ENCODE measurements around the gene HOXB4. TPM values are rescaled to one million over a fixed set of nuclear protein-coding genes. Genes with fewer than 3 reads are reported as not detected.

Gene HOXB4
- total RNA-seq, 2 experiments from 2014 or later = 5.3 to 6.4 TPM

- POLR2A ChIA-PET = interaction anchor here (0.6 to 0.9 kb wide), 5 partner anchors 13 to 517 kb away, joined by 3 to 4 read pairs (median 3); no protein-coding TSS in a partner anchor
- H3K27ac Mint-ChIP-seq = no peak overlapping the region
- ATAC-seq (ENCODE audit: low read depth) (no peak), DNase-seq (no peak)
- peaks cover 95% of the 10 kb centered on the region for H3K27me3 Mint-ChIP-seq
- H3K4me1 Mint-ChIP-seq = peaks cover 42% of the 10 kb centered on the region
- H3K36me3 Mint-ChIP-seq = no peaks in the 10 kb centered on the region
- no peak overlapping the region for H3K4me3 Mint-ChIP-seq
- H3K9me3 Mint-ChIP-seq = no peaks in the 10 kb centered on the region
Observed at GRCh38 chr17:48601207-48601538, 23.0 kb upstream of the HOXB4 start.

GRCh38 chr17:48600244-48601098 lies 22.3 kb upstream of the HOXB4 start:
- no peaks in the 10 kb centered on the region for H3K36me3 Mint-ChIP-seq
- POLR2A ChIA-PET = interaction anchor here (0.6 to 0.9 kb wide), 4 partner anchors 14 to 117 kb away, joined by 3 to 4 read pairs (median 3); no protein-coding TSS in a partner anchor
- H3K27me3 Mint-ChIP-seq = peaks cover 96% of the 10 kb centered on the region
- ATAC-seq (ENCODE audit: low read depth) (no peak), DNase-seq (no peak)
- H3K4me1 Mint-ChIP-seq = peaks cover 42% of the 10 kb centered on the region
- H3K4me3 Mint-ChIP-seq = no peak overlapping the region
- H3K27ac Mint-ChIP-seq = no peak overlapping the region
- no peaks in the 10 kb centered on the region for H3K9me3 Mint-ChIP-seq

- DNase-seq (no peak), ATAC-seq (ENCODE audit: low read depth) (no peak)
- H3K4me1 Mint-ChIP-seq = peaks cover 40% of the 10 kb centered on the region
- H3K36me3 Mint-ChIP-seq = no peaks in the 10 kb centered on the region
- H3K4me3 Mint-ChIP-seq = no peak overlapping the region
- H3K27ac Mint-ChIP-seq = no peak overlapping the region
- POLR2A ChIA-PET = interaction anchor here (0.6 kb wide), 1 partner anchor 466 kb away, joined by 3 read pairs; no protein-coding TSS in a partner anchor
- no peaks in the 10 kb centered on the region for H3K9me3 Mint-ChIP-seq
- H3K27me3 Mint-ChIP-seq = peaks cover 96% of the 10 kb centered on the region
Observed at GRCh38 chr17:48599354-48599753, 21.2 kb upstream of the HOXB4 start.

- Mint-ChIP-seq H3K4me3 (peak overlapping the region; percentile 83), H3K4me1 (peaks cover 40% of the 10 kb centered on the region), H3K27me3 (peaks cover 96% of the 10 kb centered on the region), H3K27ac (no peak overlapping the region), H3K36me3 (no peaks in the 10 kb centered on the region), H3K9me3 (no peaks in the 10 kb centered on the region)
- no peak for ATAC-seq (ENCODE audit: low read depth)
- POLR2A ChIA-PET = interaction anchor here (0.6 kb wide), 1 partner anchor 465 kb away, joined by 3 read pairs; no protein-coding TSS in a partner anchor
- DNase-seq = no peak
Observed at GRCh38 chr17:48598736-48599135, 20.6 kb upstream of the HOXB4 start.

- ATAC-seq (ENCODE audit: low read depth) (peak; percentile 40), DNase-seq (peak; percentile 68)
- Mint-ChIP-seq H3K9me3 (no peaks in the 10 kb centered on the region), H3K36me3 (no peaks in the 10 kb centered on the region), H3K27ac (no peak overlapping the region), H3K27me3 (peaks cover 94% of the 10 kb centered on the region), H3K4me1 (peaks cover 38% of the 10 kb centered on the region), H3K4me3 (peak overlapping the region; percentile 83)
- POLR2A ChIA-PET = no interaction called here
Observed at GRCh38 chr17:48597778-48598631, 19.9 kb upstream of the HOXB4 start.

GRCh38 chr17:48597528-48597777 lies 19.3 kb upstream of the HOXB4 start:
- no peak for ATAC-seq (ENCODE audit: low read depth)
- Mint-ChIP-seq H3K9me3 (no peaks in the 10 kb centered on the region), H3K27me3 (peaks cover 94% of the 10 kb centered on the region), H3K4me1 (peaks cover 39% of the 10 kb centered on the region), H3K27ac (no peak overlapping the region), H3K4me3 (peak overlapping the region; percentile 83), H3K36me3 (no peaks in the 10 kb centered on the region)
- DNase-seq = no peak
- POLR2A ChIA-PET = no interaction called here

GRCh38 chr17:48596735-48597527 lies 18.8 kb upstream of the HOXB4 start:
- Mint-ChIP-seq H3K4me1 (peaks cover 36% of the 10 kb centered on the region), H3K9me3 (no peaks in the 10 kb centered on the region), H3K27me3 (peaks cover 91% of the 10 kb centered on the region), H3K4me3 (peak overlapping the region; percentile 83), H3K27ac (peak overlapping the region; percentile 56), H3K36me3 (no peaks in the 10 kb centered on the region)
- no peak for DNase-seq
- ATAC-seq (ENCODE audit: low read depth) = peak; percentile 1
- POLR2A ChIA-PET = no interaction called here

GRCh38 chr17:48596000-48596734 lies 18.0 kb upstream of the HOXB4 start:
- peak; percentile 26 for ATAC-seq (ENCODE audit: low read depth)
- Mint-ChIP-seq H3K4me1 (peaks cover 33% of the 10 kb centered on the region), H3K27me3 (peaks cover 91% of the 10 kb centered on the region), H3K27ac (no peak overlapping the region), H3K36me3 (no peaks in the 10 kb centered on the region), H3K9me3 (no peaks in the 10 kb centered on the region), H3K4me3 (peak overlapping the region; percentile 83)
- POLR2A ChIA-PET = no interaction called here
- DNase-seq = peak; percentile 64

GRCh38 chr17:48595278-48595999 lies 17.3 kb upstream of the HOXB4 start:
- ATAC-seq (ENCODE audit: low read depth) (no peak), DNase-seq (no peak)
- H3K4me1 Mint-ChIP-seq = peaks cover 31% of the 10 kb centered on the region
- POLR2A ChIA-PET = no interaction called here
- no peaks in the 10 kb centered on the region for H3K36me3 Mint-ChIP-seq
- no peak overlapping the region for H3K4me3 Mint-ChIP-seq
- no peaks in the 10 kb centered on the region for H3K9me3 Mint-ChIP-seq
- no peak overlapping the region for H3K27ac Mint-ChIP-seq
- H3K27me3 Mint-ChIP-seq = peaks cover 91% of the 10 kb centered on the region

GRCh38 chr17:48594538-48595277 lies 16.6 kb upstream of the HOXB4 start:
- POLR2A ChIA-PET = interaction anchor here (0.8 kb wide), 1 partner anchor 544 kb away, joined by 3 read pairs; no protein-coding TSS in a partner anchor
- Mint-ChIP-seq H3K9me3 (no peaks in the 10 kb centered on the region), H3K4me1 (peaks cover 32% of the 10 kb centered on the region), H3K36me3 (no peaks in the 10 kb centered on the region), H3K27me3 (peaks cover 91% of the 10 kb centered on the region), H3K4me3 (no peak overlapping the region), H3K27ac (no peak overlapping the region)
- DNase-seq (no peak), ATAC-seq (ENCODE audit: low read depth) (no peak)

- Mint-ChIP-seq H3K27ac (no peak overlapping the region), H3K9me3 (no peaks in the 10 kb centered on the region), H3K36me3 (no peaks in the 10 kb centered on the region), H3K4me3 (peak overlapping the region; percentile 84), H3K27me3 (peaks cover 91% of the 10 kb centered on the region), H3K4me1 (peaks cover 32% of the 10 kb centered on the region)
- POLR2A ChIA-PET = interaction anchor here (0.8 to 1.2 kb wide), 3 partner anchors 12 to 544 kb away, joined by 3 read pairs; no protein-coding TSS in a partner anchor
- DNase-seq (peak; percentile 93), ATAC-seq (ENCODE audit: low read depth) (peak; percentile 48)
Observed at GRCh38 chr17:48593840-48594537, 15.8 kb upstream of the HOXB4 start.

All from activated naive CD8-positive, alpha-beta T cell treated with anti-CD3 and anti-CD28 coated beads, Interleukin-2, amount 10 ng/mL, durations not matched to agents 7 days and 5 days (primary cell).